SKM-1 (cell line): ENCODE data around the gene CIRBP.

Experiments
- DNase-seq: peaks from one replicate; lab custom pipeline; 2025; ENCODE audit not compliant: unreplicated experiment; lab: John Stamatoyannopoulos, UW

Gene CIRBP

DNA sequence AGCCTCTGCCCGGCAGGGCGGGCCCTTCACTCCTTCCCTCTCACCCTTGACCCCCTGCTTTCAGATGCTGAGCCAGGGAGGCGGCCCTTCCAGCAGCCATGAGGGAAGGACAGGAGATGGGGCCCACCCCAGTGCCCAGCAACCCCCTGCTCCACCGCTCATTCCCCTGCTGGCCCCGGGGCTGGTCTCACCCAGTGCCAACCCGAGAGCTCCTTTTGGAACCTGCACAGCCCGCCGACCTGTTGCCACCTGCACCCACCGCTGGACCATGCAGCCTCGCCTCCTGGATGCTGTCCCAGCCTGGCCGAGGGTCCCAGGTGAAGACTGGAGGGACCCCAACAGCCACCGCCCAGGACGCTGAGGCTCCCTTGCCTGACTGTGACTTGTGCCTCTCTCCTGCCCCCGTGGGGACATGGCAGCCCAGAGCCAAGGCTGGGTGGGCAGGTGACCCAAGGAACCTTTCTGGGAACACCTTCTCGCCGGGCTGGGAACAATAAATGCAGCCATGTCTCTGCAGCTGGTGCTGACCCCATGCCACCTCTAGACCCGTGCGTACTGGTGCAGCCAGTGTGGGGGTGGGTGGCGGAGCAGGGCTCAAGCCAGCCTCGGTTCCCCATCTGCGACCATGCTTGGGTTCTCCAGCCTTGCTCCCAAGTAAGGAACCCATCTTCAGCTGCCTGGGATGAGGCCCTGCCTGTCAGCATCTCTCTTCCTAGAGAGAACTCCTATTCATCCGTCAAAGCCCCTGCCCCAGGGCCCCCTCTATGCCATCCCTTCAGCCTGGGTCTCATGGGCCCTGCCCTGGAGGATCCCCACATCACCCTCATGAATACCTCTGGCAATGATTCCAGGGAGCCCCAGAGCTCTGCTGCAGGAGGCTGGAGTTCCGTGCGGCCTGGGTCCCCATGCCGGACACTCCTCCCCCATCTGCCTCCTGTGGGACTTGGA is 9.9 kb downstream of the CIRBP start:
- DNase-seq: no peak

DNA sequence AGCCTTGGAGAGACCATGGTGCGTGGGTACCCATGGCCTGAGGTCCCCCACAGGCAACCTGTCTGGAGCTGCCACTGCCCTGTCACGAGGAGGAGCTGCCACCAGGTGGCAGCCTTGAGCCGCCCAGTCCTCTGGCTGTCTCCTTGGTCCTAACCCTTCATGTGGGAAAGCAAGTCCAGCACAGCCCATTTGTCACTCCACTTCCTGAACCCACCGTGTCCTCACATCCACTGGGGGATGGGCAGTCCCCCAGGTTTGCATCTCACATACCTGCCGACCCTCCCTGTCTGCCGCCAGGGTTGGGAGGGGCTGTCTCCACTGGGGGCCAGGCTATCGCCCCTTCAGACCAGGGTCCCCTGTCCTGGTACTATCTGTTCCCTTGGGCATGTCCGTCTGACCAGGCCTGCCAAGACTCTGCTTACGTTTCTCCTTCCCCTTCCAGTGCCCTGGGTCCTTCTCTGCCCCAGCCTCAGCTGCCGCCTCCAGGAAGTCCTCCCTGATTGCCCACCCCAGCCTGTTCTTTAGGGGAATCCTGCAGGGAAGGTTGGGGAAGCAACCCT is 10.7 kb downstream of the CIRBP start:
- DNase-seq: peak; percentile 76

DNA sequence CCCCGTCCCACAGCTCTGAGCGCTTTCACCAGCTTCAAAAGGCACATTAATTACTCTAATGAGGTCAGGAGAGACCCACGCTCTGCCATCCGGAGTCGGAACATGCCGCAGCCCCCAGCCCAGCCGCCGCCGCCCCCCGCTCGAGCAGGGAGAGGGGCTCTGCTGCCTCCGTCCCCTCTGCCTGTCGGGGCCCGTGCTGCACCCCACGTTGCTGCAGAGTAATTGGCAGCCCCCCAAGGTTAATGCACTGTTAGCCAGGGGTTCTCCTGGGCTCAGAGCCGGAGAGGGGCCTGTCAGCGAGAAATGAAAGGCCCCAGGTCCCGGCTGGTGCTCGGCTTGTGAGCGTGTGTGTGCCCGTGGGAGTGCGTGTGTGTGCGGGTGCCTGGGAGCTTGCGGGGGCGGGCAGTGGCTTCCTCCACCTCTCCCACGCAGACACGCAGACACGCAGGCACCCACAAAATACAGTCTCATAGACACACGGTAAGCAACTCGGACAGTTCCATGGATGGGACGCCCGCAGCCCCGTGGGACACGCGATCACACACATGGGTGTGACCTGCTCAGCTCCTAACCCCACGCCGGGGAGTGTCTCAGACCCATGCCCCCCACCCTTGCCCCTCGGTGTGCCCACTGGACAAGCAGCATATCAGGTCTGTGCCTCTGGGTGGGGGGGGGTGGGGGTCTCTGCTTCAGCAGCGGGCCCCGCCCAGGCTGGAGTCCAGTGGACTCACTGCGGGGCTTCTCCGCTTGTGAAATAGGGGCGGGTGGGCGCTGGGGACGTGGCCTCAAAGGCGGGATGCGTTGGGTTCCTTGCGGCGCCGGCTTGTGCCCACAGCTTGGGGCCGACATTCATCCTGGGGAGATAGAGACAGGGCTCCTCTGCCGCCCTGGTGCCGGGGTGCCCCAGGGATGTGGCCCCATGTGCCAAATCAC is 11.8 kb downstream of the CIRBP start:
- DNase-seq: no peak

DNA sequence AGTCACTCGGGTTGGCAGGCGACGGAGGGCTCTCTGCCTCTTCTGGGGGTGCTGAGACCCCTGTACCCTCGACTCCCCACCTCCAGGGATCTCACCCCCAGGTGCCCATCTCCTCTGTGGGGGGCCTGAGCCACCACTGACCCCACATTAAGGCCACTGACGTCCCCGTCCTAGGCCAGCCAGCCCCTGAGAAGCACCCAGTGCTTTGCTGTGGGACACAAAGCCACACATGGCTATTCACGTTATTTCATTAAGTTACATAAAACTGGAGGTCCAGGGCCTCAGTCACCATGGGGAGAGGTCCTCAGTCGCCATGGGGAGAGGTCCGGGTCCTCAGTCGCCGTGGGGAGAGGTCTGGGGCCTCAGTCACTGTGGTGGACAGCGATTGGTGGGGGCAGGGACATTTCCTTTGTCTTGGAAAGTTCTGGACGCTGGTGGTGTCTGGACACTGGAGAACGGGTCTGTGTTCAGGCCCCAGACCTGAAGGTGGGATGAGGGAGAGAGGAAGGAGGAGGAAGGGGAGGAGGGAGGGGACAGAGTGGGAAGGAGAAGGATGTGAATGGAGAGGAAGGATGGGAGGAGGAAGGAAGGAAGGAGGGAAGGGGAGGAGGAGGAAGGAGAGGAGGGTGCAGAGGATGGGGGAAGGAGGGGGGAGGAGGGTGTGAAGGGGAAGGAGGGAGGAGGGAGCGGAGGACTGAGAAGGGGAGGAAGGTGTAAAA is 12.6 kb downstream of the CIRBP start:
- no peak for DNase-seq

DNA sequence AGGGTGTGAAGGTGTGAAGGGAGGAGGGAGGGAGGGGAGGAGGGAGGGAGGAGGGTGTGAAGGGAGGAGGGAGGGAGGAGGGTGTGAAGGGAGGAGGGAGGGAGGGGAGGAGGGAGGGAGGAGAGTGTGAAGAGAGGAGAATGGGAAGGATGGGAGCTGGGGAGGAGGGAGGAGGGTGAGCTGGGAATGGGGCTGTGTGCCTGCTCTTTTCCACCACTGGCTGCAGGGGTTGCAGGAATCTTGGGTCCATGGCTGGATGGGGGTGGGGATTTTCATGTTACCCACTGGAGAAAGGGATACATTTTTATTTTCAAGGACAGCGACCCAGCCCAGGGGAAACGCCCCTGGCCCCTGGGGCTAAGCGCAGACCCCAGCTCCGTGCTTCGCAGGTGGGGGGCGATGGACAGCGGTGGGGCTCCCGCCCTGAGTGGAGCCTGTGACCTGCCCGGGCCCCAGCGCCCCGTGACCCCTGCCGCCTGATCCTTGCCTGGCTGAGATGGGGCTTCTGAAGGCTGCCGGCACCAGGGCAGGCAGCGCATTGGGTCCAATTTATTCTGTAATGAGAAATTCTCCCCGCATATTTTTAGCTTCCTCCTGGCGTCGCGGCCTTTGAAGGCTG is 13.6 kb downstream of the CIRBP start:
- DNase-seq: no peak

GRCh38 chr19:1283207-1283916 is 14.2 kb downstream of the CIRBP start:
- no peak for DNase-seq

- no peak for DNase-seq
Measured at GRCh38 chr19:1283917-1284292, 14.8 kb downstream of the CIRBP start.

GRCh38 chr19:1284293-1284978 is 15.3 kb downstream of the CIRBP start:
- DNase-seq: no peak

GRCh38 chr19:1284979-1285736 is 16.0 kb downstream of the CIRBP start:
- no peak for DNase-seq

DNA sequence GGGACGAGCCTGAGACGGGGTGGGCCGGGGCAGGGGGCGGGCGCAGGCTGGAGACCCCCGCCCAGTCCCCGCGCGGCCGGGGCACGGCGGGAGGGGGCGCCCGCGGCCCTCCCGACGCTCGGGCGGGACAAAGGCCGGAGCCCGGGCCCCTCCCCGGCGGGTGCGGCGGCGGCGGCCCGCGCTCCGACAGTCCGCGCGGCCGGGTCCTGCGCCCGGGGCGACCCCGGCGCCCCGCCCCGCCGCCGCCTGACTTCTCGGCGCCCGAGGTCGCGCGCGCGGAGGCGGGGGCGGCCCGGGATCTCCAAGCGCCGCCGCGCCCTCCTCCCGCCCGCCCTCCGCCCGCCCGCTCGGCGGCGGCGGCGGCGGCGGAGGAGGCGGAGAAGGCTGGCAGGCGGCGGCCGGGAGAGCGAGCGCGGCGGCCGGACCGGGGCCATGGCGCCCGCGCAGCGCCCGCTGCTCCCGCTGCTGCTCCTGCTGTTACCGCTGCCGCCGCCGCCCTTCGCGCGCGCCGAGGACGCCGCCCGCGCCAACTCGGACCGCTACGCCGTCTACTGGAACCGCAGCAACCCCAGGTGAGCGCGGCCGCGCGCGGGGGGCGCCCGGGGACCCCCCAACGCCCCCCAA is 16.7 kb downstream of the CIRBP start, which contains the start of gene EFNA2:
EFNA2 (plus strand) TSS at position 137 of the 624 bp plus-strand sequence; CDS start at position 433, 296 bp downstream.
- DNase-seq: no peak

DNA sequence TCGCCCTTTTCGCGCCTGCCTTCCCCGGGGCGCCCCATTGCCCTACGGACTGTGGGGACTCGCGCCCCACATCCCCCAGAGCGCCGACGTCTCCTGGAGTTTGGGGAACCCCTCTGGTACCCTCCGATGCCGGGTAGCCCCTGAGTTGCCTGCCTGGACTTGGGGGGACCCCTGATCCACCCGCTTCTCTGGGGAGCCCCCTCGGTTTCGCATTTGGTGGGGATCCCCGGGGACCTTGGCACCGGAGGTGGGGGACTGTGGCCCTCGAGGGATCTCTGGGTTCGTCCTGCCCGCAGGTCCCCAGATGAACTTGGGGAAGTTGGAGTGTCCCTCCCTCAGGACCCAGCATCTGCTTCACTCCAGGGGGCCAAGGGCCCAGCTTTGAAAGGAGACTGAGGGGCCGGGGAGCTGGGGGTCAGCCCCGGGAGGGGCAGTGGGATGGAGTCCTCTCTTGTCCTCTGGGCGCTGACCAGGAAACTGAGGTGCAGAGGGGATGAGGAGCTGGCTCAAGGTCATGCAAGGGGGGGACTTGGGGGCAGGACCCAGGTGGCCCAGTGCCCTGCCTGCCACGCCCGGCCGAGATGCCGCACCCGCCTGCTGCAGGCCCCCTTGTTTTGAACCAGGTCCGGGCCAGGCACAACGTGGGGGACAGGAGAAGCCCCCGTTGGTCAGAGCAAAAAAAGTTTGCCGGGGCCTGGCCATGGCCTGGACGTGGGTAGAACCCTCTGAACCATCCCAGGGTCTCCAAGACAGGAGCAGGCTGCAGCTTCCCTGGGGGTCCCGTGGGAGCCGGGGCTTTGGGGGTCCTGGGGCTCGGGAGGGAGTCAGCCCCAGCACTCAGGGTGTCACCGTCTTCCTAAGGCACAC is 17.6 kb downstream of the CIRBP start:
- DNase-seq: no peak

- no peak for DNase-seq
Measured at GRCh38 chr19:1287354-1288225, 18.5 kb downstream of the CIRBP start.

- DNase-seq: no peak
Measured at GRCh38 chr19:1288226-1288612, 19.1 kb downstream of the CIRBP start.

GRCh38 chr19:1288833-1289685 is 19.9 kb downstream of the CIRBP start:
- DNase-seq: no peak

DNA sequence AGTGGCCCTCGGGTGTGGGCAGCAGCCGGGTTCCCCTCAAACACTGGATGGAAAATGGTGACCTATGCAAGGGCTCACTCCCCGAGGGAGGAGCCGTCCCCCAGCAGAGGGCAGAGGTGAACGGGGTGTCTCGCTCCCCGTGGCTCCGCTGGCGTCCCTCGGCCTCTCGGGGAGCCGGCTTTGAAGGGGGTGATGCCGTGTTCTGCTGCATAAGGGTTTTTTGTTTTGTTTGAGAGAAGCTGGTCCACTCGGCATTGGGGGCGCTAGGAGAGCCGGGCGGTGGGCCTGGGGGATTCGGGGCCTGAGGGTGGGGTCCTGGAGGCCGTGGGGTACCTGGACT is 20.5 kb downstream of the CIRBP start:
- no peak for DNase-seq
